MV-4-11 (cell line): Measurements from ENCODE around the gene ADAM15.

Source experiments
- DNase-seq: peaks from one replicate; lab custom pipeline; 2025; lab: John Stamatoyannopoulos, UW

Gene ADAM15

DNA sequence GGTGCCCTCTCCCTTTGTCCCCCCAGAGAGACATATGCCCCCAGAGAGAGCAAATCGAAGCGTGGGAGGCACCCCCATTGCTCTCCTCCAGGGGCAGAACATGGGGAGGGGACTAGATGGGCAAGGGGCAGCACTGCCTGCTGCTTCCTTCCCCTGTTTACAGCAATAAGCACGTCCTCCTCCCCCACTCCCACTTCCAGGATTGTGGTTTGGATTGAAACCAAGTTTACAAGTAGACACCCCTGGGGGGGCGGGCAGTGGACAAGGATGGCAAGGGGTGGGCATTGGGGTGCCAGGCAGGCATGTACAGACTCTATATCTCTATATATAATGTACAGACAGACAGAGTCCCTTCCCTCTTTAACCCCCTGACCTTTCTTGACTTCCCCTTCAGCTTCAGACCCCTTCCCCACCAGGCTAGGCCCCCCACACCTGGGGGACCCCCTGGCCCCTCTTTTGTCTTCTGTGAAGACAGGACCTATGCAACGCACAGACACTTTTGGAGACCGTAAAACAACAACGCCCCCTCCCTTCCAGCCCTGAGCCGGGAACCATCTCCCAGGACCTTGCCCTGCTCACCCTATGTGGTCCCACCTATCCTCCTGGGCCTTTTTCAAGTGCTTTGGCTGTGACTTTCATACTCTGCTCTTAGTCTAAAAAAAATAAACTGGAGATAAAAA is 35.9 kb downstream of the ADAM15 start:
- no peak for DNase-seq

DNA sequence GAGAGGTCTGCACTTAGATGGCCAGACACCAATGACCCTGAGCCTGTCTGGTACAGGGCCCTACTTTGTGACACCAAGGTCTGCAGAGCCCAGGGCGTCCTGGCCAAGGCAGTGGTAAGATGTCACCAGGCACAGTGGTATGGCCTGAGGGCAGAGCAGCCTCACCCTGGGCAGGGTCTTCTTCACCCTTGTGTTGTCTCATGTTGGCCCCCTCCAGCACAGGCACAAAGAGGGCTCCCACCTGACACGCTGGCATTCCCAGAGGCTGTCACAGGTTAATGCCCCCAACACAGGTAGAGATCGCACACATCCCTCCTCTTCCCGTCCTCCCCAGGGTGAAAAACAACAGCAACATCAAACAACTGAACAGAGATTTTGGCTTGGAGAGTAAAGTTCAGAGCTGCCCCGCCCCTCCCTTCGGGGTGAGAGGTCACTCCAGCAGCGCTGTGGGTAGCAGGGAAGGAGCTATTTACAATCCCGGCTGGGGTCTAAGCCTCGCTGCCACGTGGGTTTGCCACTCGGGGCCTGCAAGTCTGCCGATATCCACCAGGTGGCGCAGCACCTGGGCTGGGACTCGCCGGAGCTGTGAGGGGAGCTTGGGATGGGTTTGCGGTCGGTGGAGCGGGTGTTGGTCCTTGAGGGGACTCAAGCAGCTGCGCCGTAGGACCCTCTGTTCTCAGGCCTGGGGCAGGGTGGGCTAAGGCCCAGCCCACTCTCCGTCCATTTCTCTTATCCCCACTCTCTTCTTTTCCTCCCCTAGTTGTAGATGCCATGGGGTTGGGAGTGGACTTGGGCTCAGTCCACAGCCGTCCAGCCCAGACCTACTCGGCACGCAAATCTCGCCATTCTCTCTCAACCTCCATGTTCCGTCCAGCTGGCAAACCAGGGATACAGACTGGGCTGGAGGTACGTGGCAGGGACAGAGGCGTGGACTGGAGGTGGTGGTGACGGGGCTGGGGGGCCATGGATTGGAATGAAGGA is 40.2 kb downstream of the ADAM15 start:
- DNase-seq, result peak; percentile 48

DNA sequence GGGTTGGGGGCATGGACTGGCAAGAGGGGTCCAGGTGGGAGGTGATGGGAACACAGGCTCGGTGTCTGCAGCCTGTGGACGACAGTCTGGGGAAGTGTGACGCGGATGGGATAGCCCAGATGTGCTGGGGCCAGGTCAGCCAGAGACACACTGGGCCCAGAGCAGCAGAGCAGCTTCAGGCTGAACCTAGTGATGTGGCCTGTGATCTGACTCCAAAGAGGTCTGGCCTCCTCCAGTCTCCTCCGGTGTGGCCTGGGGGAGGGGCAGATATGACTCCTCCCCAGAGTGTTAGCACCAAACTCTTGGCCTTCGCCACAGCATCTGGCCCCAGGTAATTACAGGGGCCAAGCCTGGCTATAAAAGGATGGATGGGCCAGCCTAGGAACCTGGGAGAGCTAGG is 41.0 kb downstream of the ADAM15 start:
- DNase-seq, result no peak

DNA sequence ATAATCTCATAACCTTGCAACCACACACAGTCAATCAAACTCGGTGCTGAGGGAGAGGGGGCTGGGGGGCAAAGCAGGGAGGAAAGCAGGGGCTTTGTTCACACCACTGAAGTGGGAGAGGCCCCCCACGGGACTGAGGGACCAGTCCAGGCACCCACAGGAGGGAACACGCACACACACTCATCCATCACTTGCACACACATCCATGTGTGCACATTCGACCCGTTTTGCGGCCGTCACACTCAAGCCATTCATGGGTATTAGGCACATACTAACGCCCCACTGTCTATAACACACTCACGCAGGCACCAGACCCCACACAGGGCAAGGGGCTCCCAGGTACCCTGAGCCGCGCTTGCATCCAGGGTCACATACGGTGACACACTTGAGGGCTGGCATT is 41.5 kb downstream of the ADAM15 start:
- DNase-seq, result no peak

DNA sequence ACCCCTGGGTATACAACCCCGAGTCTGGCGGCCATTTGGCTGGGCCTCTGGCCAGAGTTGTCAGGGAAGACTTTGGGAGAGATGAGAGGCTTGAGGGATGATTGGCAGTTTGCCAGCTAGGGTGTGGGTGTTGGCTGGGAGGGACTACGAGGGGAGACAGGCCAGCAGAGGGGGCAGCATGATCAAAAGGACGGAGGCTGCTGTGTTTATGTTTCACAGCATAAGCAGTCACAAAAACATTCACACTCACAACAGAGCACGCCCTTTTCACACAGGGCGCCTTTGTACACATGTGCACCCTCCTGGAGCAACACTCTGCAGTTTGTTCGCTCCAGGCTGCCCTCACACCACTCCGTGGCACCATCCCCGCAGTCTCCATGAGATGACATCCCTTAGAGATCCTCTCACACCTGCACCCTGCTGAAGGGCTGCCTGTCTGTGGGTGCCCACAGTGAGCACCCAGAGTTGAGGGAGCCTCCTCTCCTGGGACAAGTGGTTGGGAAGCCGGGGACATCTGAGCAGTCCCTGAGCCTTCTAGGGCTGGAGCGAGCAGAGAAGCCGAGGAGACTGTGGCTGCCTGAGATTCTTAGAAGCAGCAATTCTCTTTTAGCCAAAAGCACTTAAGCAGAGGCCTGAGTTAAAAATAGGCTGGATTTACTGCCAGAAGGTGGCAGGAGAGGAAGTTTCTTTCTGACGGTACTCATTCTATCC is 43.0 kb downstream of the ADAM15 start:
- DNase-seq, result peak; percentile 46

DNA sequence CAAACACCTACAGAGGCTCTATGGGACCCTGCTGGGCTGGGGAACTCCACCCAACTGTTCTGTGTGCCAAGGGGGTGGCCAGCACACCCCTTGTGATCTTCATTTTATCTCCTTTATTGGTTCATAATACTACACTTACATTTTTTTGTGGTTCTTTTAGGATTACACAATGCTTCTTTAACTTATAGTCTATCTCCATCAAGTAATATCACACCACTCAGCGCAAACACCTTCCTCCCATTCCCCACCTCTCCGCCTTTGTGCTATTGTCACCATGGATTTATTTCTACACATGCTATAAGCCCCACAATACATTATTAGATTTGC is 43.5 kb downstream of the ADAM15 start:
- DNase-seq, result no peak

DNA sequence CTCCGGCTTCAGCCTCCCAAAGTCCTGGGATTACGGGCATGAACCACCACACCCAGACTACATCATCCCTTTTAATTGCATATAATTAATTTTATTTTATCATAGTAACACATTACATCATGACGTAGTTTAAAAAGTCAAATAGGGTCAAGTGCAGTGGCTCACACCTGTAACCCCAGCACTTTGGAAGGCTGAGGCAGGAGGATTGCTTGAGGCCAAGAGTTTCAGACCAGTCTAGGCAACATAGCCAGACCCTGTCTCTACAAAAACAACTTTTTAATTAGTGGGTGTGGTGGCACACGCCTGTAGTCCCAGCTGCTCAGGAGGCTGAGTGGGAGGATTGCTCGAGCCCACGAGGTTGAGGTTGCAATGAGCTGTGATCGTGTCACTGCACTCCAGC is 48.2 kb downstream of the ADAM15 start:
- no peak for DNase-seq

DNA sequence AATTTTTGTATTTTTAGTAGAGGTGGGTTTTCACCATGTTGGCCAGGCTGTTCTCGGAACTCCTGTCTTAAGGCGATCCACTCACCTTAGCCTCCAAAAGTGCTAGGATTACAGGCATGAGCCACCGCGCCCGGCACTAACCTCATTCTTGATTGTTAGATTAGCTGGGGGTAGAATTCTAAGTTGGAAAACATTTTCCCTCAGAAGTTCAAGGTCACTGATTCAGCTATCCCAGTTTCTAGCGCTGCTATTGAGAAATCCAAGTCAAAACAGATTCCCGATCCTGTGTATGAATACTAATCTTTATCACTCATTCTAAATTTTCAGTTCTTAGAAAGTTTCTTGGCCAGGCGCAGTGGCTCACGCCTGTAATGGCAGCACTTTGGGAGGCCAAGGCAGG is 52.2 kb downstream of the ADAM15 start:
- DNase-seq, result no peak

DNA sequence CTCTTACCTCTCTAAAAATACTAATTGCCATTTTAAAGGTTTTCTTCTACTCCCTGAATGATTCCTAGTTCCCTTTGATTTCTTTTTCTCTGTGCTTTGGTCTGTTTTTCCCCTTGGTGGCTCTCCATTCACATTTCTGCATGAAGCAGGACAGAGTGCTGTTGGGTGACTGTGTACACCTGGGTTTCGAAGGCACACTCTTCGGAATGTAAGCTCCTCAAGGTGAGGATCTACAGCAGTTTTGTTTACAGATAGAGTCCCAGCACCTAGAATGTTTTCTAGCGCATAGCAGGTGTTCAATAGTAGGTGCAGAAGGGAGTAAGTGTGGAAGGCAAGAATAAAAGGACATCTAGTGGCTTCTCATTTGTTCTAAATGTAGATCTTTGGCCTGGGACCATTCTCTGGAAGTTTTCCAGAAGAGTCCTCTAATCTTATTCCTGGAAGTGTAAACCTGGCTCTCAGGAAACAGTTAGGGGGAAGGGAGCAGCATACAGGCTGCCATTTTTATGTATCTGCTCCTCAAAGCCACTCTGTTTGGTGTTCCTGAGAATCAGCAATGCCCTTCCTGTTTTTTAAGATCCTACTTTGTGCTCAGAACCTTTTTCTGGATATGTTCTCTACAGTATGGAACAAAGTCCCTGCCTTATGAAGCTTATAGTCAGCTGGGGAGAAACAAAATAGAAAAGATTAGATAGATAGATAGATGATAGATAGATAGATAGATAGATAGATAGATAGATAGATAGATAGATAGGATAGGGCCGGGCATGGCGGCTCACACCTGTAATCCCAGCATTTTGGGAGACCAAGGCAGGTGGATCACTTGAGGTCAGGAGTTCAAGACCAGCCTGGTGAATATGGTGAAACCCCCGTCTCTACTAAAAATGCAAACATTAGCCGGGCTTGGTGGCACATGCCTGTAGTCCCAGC is 53.8 kb downstream of the ADAM15 start:
- DNase-seq, result no peak

DNA sequence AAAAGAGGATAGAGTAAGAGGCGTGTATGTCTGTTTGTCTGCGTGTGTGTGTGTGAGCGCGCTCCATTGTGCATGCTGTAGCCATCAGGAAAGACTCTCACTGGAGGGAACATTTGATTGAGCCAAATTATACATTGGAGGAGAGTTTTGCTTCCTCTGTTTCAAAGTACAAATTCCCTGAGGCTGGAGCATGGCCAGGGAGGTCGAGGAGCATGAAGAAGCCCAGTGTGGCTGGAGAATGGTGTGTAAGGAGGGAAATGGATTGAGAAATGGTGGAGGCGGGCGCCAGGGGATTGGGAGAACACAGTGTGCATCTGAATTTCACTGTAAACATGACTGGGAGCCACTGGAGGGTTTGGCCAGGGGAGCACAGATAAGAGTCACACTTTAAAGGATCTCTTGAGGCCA is 54.5 kb downstream of the ADAM15 start:
- no peak for DNase-seq

DNA sequence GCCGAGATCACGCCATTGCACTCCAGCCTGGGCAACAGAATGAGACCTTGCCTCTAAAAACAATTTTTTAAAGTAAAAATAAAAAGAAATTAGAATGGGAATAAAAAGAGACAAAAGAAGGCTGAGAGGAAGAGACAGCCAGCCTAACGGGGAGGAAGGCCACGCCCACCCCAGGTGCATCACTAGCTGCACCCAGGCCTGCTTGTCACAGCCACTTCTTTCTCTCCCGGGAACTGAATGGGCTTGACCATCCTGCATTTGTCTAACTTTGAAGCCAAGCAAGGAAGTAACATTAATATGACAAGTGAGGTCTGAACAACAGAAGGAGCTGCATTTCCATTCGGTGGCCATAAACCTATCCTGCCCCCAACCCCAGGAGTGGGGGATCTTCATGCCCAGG is 55.7 kb downstream of the ADAM15 start:
- no peak for DNase-seq

DNA sequence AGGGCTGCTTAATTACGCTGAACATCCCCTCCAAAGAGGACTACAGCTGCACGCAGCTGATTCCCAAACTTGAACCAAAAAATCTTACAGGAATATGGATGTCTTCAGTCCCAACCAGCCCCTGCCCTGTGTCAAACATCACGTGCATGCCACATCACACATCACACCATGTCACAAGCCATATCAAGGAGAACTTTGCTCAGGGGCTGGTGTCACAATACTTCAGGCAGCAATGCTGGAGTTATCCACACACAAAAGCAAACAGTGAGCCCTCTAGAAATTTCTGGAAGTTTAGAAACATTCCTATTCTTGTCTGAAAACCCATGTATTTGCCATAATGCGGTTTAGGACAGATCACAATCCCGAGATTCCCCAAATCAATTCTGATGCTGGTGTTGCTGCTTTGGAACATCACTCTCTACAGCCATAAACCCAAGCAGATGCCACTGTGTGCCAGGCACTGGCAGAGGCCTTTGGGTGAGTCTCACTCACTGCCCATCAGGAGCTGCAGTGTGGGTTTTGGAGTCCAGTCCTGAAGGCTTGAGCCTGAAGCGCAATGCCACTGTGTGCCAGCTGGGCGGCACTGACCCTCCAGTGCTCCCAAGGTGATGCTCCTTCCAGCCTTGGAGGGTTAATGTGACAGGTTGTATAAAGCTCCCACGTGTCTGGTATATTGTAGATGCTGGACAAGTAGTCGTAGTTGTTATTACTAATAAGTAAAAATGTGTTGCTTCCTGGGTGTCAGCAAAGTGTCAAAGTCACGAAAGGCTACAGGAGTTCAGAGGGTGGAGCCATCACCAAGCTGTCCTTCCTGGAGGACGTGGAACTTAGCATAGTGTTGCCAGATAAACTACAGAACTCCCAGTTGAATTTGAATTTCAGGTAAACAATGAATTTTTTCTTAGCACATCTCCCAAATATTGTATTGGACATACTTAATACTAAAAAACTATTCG is 56.5 kb downstream of the ADAM15 start:
- no peak for DNase-seq

DNA sequence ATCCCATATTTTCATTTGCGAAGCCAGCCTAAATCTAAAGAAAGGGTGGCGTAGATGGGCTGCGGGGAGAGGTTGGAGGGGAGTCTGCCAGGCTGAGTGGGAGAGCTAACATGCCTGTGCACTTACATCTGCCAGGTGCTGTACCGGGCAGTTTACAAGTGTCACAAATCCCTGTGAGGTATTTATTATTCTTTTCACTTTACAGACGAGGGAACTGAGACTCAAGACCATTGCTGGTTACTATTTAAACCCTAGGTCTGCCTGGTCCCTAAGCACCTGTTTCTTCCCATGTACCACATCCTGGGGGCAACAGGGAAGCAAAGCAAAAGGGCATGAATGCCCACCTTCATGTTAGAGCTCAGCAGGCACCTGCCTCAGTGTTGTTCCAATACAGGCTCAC is 57.2 kb downstream of the ADAM15 start:
- DNase-seq, result no peak

DNA sequence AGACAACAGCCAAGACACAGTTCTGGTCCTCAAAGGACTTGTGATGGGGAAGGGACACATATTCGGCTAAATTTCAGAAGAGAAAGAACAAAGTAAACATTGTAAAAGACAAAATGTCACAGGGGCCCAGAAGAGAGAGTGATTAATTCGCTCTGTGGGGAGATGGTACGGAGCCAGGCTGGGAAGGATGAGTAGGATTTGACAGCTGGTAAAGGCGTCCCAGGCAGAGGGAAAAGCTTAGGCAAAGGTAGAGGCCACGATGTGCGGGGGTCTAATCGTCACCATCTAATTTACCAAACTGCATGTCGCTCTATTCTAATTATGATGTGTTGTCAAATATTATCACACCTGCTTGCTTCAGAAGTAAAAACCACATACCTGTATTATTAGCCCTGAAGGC is 59.3 kb downstream of the ADAM15 start:
- DNase-seq, result no peak

DNA sequence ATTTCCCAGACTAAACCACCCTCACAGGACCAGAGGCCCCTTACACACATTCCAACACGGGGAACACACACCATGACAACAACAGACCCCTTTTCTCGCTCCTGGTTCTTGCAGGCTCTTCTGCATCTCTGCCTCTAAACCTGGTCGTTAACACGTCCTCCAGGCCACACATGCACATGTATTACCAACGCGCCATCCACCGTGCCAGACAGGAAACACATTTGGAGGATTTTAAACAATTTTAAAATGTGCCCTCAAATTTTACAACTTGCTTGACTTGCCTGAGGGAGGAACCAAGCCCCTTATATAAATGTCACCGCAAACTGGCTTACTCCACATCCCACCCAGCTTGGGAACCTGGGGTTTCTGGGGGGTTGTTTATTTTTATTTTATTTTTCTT is 59.7 kb downstream of the ADAM15 start:
- no peak for DNase-seq
